ENCODE results near the gene LHX4. TPM values are rescaled to one million over a fixed set of nuclear protein-coding genes. Genes with fewer than 3 reads are reported as not detected.

The LHX4 gene
- total RNA-seq, 3 donors from 2014 or later, result not detected

DNA sequence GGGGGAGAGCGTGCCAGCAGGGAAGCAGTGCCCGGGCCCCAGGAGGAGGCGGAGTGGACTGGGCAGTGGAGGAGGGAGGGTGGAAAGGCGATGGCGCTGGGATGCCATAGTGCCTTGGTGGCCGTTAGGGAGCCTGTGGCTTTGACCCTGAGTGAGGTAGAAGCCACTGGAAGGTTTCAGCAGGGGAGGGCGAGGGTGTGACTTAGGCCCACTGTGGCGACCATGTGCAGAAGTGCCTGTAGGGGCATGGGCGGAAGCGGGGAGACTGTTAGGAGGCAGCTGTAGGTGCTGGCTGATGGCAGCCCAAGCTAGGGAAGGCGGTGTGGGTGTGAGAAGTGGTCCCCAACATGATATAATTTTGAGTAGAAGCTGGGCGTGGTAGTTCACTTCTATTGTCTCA, 28.2 kb downstream of the LHX4 start:
- H3K27me3 ChIP-seq, result peaks cover 0 to 68% of the 10 kb centered on the region in 2 donors
- H3K27ac ChIP-seq, result no peak overlapping the region
- DNase-seq (ENCODE audit: low spot score in 2 of 2), result no peak
- no peaks in the 10 kb centered on the region for H3K36me3 ChIP-seq
- intact Hi-C loops (cut with DNase I; ENCODE audit: low total_unique reads), result no loop called here
- no peaks in the 10 kb centered on the region for H3K4me1 ChIP-seq
- TF ChIP-seq POLR2A (IDR thresholded peaks at IDR 0.05), result no peak
- TF ChIP-seq POLR2AphosphoS5 (IDR thresholded peaks at IDR 0.05), result no peak
- TF ChIP-seq, protein P1, sequence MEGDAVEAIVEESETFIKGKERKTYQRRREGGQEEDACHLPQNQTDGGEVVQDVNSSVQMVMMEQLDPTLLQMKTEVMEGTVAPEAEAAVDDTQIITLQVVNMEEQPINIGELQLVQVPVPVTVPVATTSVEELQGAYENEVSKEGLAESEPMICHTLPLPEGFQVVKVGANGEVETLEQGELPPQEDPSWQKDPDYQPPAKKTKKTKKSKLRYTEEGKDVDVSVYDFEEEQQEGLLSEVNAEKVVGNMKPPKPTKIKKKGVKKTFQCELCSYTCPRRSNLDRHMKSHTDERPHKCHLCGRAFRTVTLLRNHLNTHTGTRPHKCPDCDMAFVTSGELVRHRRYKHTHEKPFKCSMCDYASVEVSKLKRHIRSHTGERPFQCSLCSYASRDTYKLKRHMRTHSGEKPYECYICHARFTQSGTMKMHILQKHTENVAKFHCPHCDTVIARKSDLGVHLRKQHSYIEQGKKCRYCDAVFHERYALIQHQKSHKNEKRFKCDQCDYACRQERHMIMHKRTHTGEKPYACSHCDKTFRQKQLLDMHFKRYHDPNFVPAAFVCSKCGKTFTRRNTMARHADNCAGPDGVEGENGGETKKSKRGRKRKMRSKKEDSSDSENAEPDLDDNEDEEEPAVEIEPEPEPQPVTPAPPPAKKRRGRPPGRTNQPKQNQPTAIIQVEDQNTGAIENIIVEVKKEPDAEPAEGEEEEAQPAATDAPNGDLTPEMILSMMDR (IDR thresholded peaks at IDR 0.05), result no peak
- H3K9me3 ChIP-seq, result no peaks in the 10 kb centered on the region
- H3K4me3 ChIP-seq, result no peak overlapping the region

DNA sequence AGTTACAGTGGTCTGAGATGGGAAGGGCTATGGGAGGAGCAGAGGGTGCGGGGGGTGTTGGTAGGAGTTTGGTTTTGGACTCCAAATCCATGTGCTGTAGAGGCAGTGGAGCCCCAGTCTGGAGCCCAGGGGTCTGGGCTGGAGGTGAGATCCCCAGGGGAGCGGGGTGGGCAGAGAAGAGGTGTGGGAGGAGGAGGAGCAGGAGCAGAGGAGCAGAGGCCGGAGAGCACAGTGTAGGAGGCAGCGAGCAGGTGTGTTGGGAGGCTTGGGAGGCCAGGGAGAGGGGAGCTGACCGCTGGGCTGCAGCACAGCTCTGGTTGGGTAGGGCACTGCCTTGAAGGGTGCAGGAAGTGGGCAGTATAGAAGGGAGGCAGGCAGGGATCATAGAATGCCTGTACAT, 28.9 kb downstream of the LHX4 start:
- Histone ChIP-seq H3K9me3 (no peaks in the 10 kb centered on the region), H3K27me3 (peaks cover 0 to 66% of the 10 kb centered on the region in 2 donors), H3K27ac (no peak overlapping the region), H3K4me3 (no peak overlapping the region), H3K36me3 (no peaks in the 10 kb centered on the region), H3K4me1 (no peaks in the 10 kb centered on the region)
- intact Hi-C loops (cut with DNase I; ENCODE audit: low total_unique reads), result no loop called here
- TF ChIP-seq POLR2AphosphoS5 (IDR thresholded peaks at IDR 0.05) (no peak), POLR2A (IDR thresholded peaks at IDR 0.05) (no peak)
- TF ChIP-seq, protein P1 (IDR thresholded peaks at IDR 0.05), result no peak
- DNase-seq (ENCODE audit: low spot score in 2 of 2), result no peak

DNA sequence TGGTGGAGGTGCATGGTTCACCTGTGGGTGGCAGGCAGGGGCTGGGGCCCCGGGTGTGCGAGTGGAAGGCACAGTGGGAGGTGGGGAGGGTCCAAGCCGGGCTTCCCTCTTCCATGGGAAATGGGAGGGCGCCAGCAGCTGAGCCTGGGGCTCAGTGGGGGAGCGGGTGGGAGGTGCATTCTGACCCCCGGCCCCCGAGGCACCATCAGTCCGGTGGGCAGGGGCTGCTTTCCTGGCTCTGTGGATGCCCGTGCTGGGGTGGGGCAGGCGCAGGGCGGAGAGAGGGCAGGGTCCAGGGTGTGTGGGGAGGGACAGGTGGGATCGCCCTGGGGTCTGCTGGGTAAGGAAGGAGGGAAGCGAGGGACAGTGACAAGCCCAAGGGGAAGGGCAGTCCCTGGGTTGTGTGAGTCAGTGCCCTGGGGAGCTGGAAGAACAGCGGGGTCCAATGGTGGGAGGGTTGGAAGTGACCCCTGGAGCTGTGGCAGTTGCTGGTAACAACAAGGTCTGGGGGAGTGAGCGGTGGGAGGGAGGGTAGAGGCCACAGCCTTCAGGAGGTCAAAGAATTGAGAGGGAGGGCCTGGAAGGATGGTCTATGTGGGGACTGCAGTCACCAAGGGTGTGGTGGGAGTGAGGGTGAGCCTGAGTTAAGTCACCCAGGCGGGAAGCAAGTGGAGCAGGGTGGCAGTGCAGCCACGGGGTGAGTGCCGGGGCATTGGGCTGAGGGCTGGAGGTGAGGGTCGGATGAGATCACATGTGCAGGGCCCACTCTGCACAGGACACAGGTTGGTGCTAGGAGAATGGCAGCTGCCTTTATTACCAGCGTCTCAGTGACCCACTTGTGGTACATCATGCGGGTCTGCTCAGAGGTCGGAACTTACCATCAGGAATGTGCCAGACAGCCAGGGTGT, 29.6 kb downstream of the LHX4 start:
- intact Hi-C loops (cut with DNase I; ENCODE audit: low total_unique reads), result no loop called here

DNA sequence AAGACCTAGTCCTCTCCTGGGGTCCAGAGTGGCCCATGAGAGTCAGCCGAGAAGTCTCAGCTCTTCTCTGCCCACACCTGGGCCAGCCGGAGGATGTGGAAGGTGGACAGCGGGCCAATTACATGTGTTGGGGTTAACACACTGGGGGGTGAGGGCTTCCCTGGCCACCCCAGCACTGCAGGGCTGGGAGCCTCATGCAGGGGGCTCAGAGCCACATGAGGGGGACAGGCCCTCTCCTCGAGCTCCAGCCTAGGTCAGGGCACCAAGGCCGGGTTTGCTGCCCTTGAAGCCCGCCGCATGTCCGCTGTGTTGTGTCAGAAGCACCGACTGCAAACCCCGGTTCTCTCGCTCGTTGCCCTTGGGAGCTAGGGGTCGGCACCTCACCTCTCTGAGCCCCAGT, 30.5 kb downstream of the LHX4 start:
- no peak overlapping the region for H3K4me3 ChIP-seq
- H3K36me3 ChIP-seq, result no peaks in the 10 kb centered on the region
- H3K4me1 ChIP-seq, result no peaks in the 10 kb centered on the region
- peaks cover 0 to 50% of the 10 kb centered on the region in 2 donors for H3K27me3 ChIP-seq
- H3K27ac ChIP-seq, result no peak overlapping the region
- TF ChIP-seq POLR2AphosphoS5 (IDR thresholded peaks at IDR 0.05) (no peak), POLR2A (IDR thresholded peaks at IDR 0.05) (no peak)
- intact Hi-C loops (cut with DNase I; ENCODE audit: low total_unique reads), result no loop called here
- no peaks in the 10 kb centered on the region for H3K9me3 ChIP-seq
- DNase-seq (ENCODE audit: low spot score in 2 of 2), result no peak

More for the DNA sequence above, 29.6 kb downstream of the LHX4 start:
- Histone ChIP-seq H3K9me3 (no peaks in the 10 kb centered on the region), H3K36me3 (no peaks in the 10 kb centered on the region), H3K4me3 (no peak overlapping the region), H3K27ac (no peak overlapping the region), H3K27me3 (peaks cover 0 to 59% of the 10 kb centered on the region in 2 donors), H3K4me1 (no peaks in the 10 kb centered on the region)
- no peak for TF ChIP-seq POLR2AphosphoS5 (IDR thresholded peaks at IDR 0.05)
- TF ChIP-seq, protein P1 (IDR thresholded peaks at IDR 0.05), result no peak
- no peak for TF ChIP-seq POLR2A (IDR thresholded peaks at IDR 0.05)
- no peak for DNase-seq (ENCODE audit: low spot score in 2 of 2)

DNA sequence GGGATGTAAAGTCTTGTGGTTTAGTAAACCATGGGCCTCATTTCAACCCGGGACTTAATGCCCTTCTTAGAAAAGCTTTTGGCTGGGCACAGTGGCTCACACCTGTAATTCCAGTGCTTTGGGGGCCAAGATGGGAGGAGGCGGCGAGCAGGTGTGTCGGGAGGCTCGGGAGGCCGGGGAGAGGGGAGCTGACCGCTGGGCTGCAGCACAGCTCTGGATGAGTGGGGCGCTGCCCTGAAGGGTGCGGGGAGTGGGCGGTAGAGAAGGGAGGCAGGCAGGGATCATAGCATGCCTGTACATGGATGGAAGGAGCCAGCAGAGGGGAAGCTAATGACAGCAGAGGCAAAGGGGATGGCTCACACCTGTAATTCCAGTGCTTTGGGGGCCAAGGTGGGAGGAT, 31.0 kb downstream of the LHX4 start:
- no peaks in the 10 kb centered on the region for H3K36me3 ChIP-seq
- TF ChIP-seq POLR2A (IDR thresholded peaks at IDR 0.05) (no peak), POLR2AphosphoS5 (IDR thresholded peaks at IDR 0.05) (no peak)
- TF ChIP-seq, protein P1 (IDR thresholded peaks at IDR 0.05), result no peak
- no peak overlapping the region for H3K4me3 ChIP-seq
- DNase-seq (ENCODE audit: low spot score in 2 of 2), result no peak
- no peaks in the 10 kb centered on the region for H3K4me1 ChIP-seq
- H3K9me3 ChIP-seq, result no peaks in the 10 kb centered on the region
- intact Hi-C loops (cut with DNase I; ENCODE audit: low total_unique reads), result no loop called here
- no peak overlapping the region for H3K27ac ChIP-seq
- H3K27me3 ChIP-seq, result peaks cover 0 to 45% of the 10 kb centered on the region in 2 donors

Data from breast epithelium (tissue), 4 donors.